ENCODE results near the gene HNRNPR. TPM values are rescaled to one million over a fixed set of nuclear protein-coding genes. Genes with fewer than 3 reads are reported as not detected.

The HNRNPR gene
- total and polyA plus RNA-seq, 9 of the 15 experiments (the other 6 are each of a cell fraction or from before 2014, with no cell fraction given) = 80.9 to 372 (median 301) TPM

DNA sequence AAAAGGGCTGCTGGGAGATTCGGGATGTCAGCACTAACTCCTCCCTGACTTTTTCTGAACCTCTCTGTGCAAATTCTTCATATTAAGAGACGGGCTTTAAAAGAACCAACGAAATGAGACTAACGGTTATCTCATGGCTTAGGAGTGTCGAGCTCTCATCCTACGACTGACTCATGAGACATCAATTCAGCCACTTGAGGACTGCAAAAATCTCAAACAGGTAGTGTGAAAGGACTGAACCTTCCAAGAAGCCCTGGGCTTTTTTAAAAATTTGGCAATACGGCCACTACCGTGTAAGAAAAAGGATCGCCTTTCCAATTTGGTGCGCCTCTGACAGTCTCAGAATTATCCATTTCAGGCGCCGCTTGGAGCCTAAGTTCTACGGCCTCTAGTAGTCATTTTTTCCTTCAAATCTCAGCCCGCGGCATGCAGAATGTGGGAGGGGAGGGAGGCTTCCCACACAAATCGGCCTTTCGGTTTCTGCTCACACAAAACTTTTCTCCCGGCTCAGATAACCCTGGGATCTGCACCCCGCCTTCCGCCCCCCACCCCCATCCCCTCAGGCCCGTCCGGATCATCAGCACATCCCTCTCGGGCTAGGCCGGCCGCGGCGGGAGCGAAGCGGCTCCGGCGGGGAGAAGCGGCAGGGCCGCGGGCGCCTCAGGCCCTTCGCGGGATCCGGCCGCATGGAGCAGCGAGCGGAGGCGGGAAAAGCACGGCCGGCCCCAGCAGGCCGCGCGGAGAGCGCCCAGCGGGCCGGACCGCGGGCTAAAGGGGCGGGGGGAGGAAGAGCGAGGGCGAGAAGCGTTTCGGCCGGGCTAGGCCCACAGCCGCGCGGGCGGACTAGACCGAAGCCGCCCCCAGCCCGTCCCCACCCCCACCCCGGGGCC is 618 bp downstream of the HNRNPR start (continued):
- TF ChIP-seq, protein P1, sequence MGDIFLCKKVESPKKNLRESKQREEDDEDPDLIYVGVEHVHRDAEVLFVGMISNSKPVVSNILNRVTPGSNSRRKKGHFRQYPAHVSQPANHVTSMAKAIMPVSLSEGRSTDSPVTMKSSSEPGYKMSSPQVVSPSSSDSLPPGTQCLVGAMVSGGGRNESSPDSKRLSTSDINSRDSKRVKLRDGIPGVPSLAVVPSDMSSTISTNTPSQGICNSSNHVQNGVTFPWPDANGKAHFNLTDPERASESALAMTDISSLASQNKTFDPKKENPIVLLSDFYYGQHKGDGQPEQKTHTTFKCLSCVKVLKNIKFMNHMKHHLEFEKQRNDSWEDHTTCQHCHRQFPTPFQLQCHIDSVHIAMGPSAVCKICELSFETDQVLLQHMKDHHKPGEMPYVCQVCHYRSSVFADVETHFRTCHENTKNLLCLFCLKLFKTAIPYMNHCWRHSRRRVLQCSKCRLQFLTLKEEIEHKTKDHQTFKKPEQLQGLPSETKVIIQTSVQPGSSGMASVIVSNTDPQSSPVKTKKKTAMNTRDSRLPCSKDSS (IDR thresholded peaks at IDR 0.05; ENCODE audit: low read depth, partially characterized antibody) = no peak
- no peak for TF ChIP-seq ZNF324 (CRISPR knock-in tag; IDR thresholded peaks at IDR 0.05)
- no peak for TF ChIP-seq PHB2 (IDR thresholded peaks at IDR 0.05; ENCODE audit: low read depth)
- TF ChIP-seq ZFP36 (IDR thresholded peaks at IDR 0.05; ENCODE audit: low read depth, low read length, partially characterized antibody) = peak; percentile 23
- TF ChIP-seq SIX5 (IDR thresholded peaks at IDR 0.05; ENCODE audit: borderline replicate concordance in 1 of 2, insufficient read depth in 1 of 2, low read depth in 1 of 2, low read length in 2 of 2) = no peak
- TF ChIP-seq CHD2 (IDR thresholded peaks at IDR 0.05; ENCODE audit: low read depth, low read length) = no peak
- TF ChIP-seq ZKSCAN1 (IDR thresholded peaks at IDR 0.05; ENCODE audit: low read depth, low read length) = no peak
- TF ChIP-seq, protein P2, sequence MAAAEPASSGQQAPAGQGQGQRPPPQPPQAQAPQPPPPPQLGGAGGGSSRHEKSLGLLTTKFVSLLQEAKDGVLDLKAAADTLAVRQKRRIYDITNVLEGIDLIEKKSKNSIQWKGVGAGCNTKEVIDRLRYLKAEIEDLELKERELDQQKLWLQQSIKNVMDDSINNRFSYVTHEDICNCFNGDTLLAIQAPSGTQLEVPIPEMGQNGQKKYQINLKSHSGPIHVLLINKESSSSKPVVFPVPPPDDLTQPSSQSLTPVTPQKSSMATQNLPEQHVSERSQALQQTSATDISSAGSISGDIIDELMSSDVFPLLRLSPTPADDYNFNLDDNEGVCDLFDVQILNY (CRISPR knock-in tag; IDR thresholded peaks at IDR 0.05) = 0 out of 2 replicates have a peak, but pooled peaks have one; percentile 15
- 0 out of 2 replicates have a peak, but pooled peaks have one; percentile 47 for TF ChIP-seq GTF2A2 (tag; IDR thresholded peaks at IDR 0.05)
- TF ChIP-seq, protein P3, sequence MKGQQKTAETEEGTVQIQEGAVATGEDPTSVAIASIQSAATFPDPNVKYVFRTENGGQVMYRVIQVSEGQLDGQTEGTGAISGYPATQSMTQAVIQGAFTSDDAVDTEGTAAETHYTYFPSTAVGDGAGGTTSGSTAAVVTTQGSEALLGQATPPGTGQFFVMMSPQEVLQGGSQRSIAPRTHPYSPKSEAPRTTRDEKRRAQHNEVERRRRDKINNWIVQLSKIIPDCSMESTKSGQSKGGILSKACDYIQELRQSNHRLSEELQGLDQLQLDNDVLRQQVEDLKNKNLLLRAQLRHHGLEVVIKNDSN (CRISPR knock-in tag; IDR thresholded peaks at IDR 0.05) = no peak
- TF ChIP-seq RBBP5 (IDR thresholded peaks at IDR 0.05; ENCODE audit: borderline replicate concordance, insufficient read depth, low read length, poor library complexity, severe bottlenecking) = peak; percentile 68
- TF ChIP-seq, protein P4, sequence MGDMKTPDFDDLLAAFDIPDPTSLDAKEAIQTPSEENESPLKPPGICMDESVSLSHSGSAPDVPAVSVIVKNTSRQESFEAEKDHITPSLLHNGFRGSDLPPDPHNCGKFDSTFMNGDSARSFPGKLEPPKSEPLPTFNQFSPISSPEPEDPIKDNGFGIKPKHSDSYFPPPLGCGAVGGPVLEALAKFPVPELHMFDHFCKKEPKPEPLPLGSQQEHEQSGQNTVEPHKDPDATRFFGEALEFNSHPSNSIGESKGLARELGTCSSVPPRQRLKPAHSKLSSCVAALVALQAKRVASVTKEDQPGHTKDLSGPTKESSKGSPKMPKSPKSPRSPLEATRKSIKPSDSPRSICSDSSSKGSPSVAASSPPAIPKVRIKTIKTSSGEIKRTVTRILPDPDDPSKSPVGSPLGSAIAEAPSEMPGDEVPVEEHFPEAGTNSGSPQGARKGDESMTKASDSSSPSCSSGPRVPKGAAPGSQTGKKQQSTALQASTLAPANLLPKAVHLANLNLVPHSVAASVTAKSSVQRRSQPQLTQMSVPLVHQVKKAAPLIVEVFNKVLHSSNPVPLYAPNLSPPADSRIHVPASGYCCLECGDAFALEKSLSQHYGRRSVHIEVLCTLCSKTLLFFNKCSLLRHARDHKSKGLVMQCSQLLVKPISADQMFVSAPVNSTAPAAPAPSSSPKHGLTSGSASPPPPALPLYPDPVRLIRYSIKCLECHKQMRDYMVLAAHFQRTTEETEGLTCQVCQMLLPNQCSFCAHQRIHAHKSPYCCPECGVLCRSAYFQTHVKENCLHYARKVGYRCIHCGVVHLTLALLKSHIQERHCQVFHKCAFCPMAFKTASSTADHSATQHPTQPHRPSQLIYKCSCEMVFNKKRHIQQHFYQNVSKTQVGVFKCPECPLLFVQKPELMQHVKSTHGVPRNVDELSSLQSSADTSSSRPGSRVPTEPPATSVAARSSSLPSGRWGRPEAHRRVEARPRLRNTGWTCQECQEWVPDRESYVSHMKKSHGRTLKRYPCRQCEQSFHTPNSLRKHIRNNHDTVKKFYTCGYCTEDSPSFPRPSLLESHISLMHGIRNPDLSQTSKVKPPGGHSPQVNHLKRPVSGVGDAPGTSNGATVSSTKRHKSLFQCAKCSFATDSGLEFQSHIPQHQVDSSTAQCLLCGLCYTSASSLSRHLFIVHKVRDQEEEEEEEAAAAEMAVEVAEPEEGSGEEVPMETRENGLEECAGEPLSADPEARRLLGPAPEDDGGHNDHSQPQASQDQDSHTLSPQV (IDR thresholded peaks at IDR 0.05) = peak; percentile 64; the same call in 1 of the 2 replicates
- TF ChIP-seq ZNF551 (CRISPR knock-in tag; IDR thresholded peaks at IDR 0.05) = no peak
- TF ChIP-seq, protein P5, sequence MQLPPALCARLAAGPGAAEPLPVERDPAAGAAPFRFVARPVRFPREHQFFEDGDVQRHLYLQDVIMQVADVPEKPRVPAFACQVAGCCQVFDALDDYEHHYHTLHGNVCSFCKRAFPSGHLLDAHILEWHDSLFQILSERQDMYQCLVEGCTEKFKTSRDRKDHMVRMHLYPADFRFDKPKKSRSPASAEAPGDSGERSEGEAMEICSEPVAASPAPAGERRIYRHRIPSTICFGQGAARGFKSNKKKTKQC (CRISPR knock-in tag; IDR thresholded peaks at IDR 0.05) = peak; percentile 86
- TF ChIP-seq RB1 (IDR thresholded peaks at IDR 0.05; ENCODE audit: low read depth) = peak; percentile 96
- peak; percentile 89 for TF ChIP-seq KDM1A (IDR thresholded peaks at IDR 0.05)
- TF ChIP-seq ZNF445 (CRISPR knock-in tag; IDR thresholded peaks at IDR 0.05; ENCODE audit: low read depth) = no peak
- TF ChIP-seq ARID1B (IDR thresholded peaks at IDR 0.05) = no peak
- no peak for TF ChIP-seq FOXA3 (CRISPR knock-in tag; conservative IDR thresholded peaks at IDR 0.05 in 1 of 2, IDR thresholded peaks at IDR 0.05 in 1 of 2)

Data from K562 (cell line).